ENCODE results near the gene SPATS2L. TPM values are rescaled to one million over a fixed set of nuclear protein-coding genes. Genes with fewer than 3 reads are reported as not detected.

SPATS2L gene
- total RNA-seq, 4 donors from 2014 or later: 33.4 to 236 (median 159) TPM

DNA sequence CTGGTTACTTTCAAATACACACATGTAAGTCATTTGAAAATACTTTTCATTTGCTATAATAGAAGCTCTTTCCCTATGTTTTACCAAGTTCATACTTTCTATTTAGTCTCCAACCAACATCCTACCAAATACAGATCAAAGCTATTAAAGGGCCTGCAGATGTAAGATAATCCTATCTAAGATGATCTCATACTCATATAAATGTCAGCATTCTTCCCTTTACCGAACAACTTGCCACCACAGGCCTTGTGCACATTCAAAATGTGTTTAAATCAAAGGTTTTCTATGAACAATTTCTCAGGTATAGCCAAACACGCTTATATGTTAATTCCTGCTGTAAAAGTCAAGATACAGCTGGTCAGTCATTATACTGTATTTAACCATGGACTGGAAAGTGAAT is 180.0 kb downstream of the SPATS2L start:
- WGBS, 2 donors (ENCODE audit: low coverage in 1 of 2): 63 to 70% methylated on average over 2 of the region's 2 CpGs
- H3K4me3 ChIP-seq: no peak overlapping the region
- no peak overlapping the region for H3K27ac ChIP-seq
- intact Hi-C loops (cut with DNase I; ENCODE audit: low total_unique reads): no loop called here
- DNase-seq: no peak
- peaks cover 0 to 8% (median 0%) of the 10 kb centered on the region in 4 donors for H3K4me1 ChIP-seq
- no peaks in the 10 kb centered on the region for H3K9me3 ChIP-seq
- in situ Hi-C loops (cut with MboI; ENCODE audit: low pct_ligation_motif_present in 1 of 4, low pct_unique_long_range_greater_than_20kb in 1 of 4, low sequenced_read_pairs in 3 of 4): loop anchor here in 1 of 4 donors (10.0 kb wide), 1 partner anchor 512 kb away; no protein-coding TSS in a partner anchor
- peaks cover 0 to 22% (median 9%) of the 10 kb centered on the region in 4 donors for H3K36me3 ChIP-seq
- no peaks in the 10 kb centered on the region for H3K27me3 ChIP-seq
- TF ChIP-seq POLR2A (IDR thresholded peaks at IDR 0.05) (no peak), EP300 (IDR thresholded peaks at IDR 0.05; ENCODE audit: low read depth) (no peak), CTCF (IDR thresholded peaks at IDR 0.05) (no peak), POLR2AphosphoS5 (IDR thresholded peaks at IDR 0.05) (no peak)

GRCh38 chr2:200488169-200488568 is 181.7 kb downstream of the SPATS2L start:
- 82 to 88% methylated on average over 4 of the region's 4 CpGs for WGBS, 2 donors (ENCODE audit: low coverage in 1 of 2)
- H3K27ac ChIP-seq: no peak overlapping the region
- TF ChIP-seq POLR2AphosphoS5 (IDR thresholded peaks at IDR 0.05) (no peak), EP300 (IDR thresholded peaks at IDR 0.05; ENCODE audit: low read depth) (no peak), CTCF (IDR thresholded peaks at IDR 0.05) (no peak), POLR2A (IDR thresholded peaks at IDR 0.05) (no peak)
- H3K9me3 ChIP-seq: no peaks in the 10 kb centered on the region
- no peaks in the 10 kb centered on the region for H3K27me3 ChIP-seq
- H3K4me3 ChIP-seq: no peak overlapping the region
- intact Hi-C loops (cut with DNase I; ENCODE audit: low total_unique reads): no loop called here
- H3K36me3 ChIP-seq: peaks cover 0 to 34% (median 12%) of the 10 kb centered on the region in 4 donors
- DNase-seq: no peak
- in situ Hi-C loops (cut with MboI; ENCODE audit: low pct_ligation_motif_present in 1 of 4, low pct_unique_long_range_greater_than_20kb in 1 of 4, low sequenced_read_pairs in 3 of 4): loop anchor here in 1 of 4 donors (10.0 kb wide), 1 partner anchor 513 kb away; no protein-coding TSS in a partner anchor
- peaks cover 0 to 8% (median 0%) of the 10 kb centered on the region in 4 donors for H3K4me1 ChIP-seq

DNA sequence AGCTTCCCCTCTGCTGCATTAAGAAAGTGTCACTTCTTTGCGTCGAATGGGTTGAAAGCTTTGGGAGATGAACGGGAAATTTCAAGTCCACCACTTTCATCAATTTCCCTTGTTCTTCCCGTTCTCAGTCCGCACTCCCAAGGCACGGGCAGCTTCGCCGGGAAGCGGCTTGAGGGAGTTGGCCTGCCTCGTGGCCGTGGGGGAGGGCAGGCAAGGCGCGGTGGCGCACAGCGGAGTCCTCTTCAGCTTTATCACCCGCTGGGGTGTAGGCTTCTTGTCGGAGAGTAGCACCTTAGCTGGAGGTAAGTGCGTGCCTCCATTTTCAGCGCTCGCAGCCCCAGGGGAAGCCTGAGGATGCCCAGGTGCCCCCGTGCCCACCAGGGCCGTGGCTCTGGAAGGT is 183.5 kb downstream of the SPATS2L start:
- no peak for TF ChIP-seq EP300 (IDR thresholded peaks at IDR 0.05; ENCODE audit: low read depth)
- Histone ChIP-seq H3K36me3 (peaks cover 0 to 41% (median 17%) of the 10 kb centered on the region in 4 donors), H3K4me1 (no peaks in the 10 kb centered on the region), H3K27ac (no peak overlapping the region), H3K27me3 (no peaks in the 10 kb centered on the region), H3K4me3 (no peak overlapping the region), H3K9me3 (no peaks in the 10 kb centered on the region)
- in situ Hi-C loops (cut with MboI; ENCODE audit: low pct_ligation_motif_present in 1 of 4, low pct_unique_long_range_greater_than_20kb in 1 of 4, low sequenced_read_pairs in 3 of 4) (no loop called here), intact Hi-C loops (cut with DNase I; ENCODE audit: low total_unique reads) (no loop called here)
- no peak for DNase-seq
- 96 to 97% methylated on average over 4 to 22 of the region's 22 CpGs for WGBS, 2 donors (ENCODE audit: low coverage in 1 of 2)

GRCh38 chr2:200492656-200493055 is 186.2 kb downstream of the SPATS2L start:
- H3K4me3 ChIP-seq: no peak overlapping the region
- peaks cover 0 to 60% (median 20%) of the 10 kb centered on the region in 4 donors for H3K36me3 ChIP-seq

More at GRCh38 chr2:200492656-200493055, 186.2 kb downstream of the SPATS2L start:
- intact Hi-C loops (cut with DNase I; ENCODE audit: low total_unique reads) (no loop called here), in situ Hi-C loops (cut with MboI; ENCODE audit: low pct_ligation_motif_present in 1 of 4, low pct_unique_long_range_greater_than_20kb in 1 of 4, low sequenced_read_pairs in 3 of 4) (no loop called here)
- no peak for DNase-seq
- Histone ChIP-seq H3K9me3 (no peaks in the 10 kb centered on the region), H3K4me1 (no peaks in the 10 kb centered on the region), H3K27me3 (no peaks in the 10 kb centered on the region), H3K27ac (no peak overlapping the region)
- no peak for TF ChIP-seq CTCF (IDR thresholded peaks at IDR 0.05)
- no peak for TF ChIP-seq POLR2AphosphoS5 (IDR thresholded peaks at IDR 0.05)
- TF ChIP-seq POLR2A (IDR thresholded peaks at IDR 0.05): no peak
- no peak for TF ChIP-seq EP300 (IDR thresholded peaks at IDR 0.05; ENCODE audit: low read depth)
